HEK293 (cell line): Measurements from ENCODE around the gene TLDC2.

Experiments
- EGR2 ChIP-seq: fragments of 450-650 bp; formaldehyde crosslinking; IDR thresholded peaks from 2 replicates; pipeline ENCODE4 v1.5.1; 2016; ENCODE audit warnings: low read depth, missing biosample characterization, missing genetic modification characterization
- HOXC10 ChIP-seq: sonication (generic); formaldehyde crosslinking; IDR thresholded peaks from 2 replicates; pipeline ENCODE4 v1.8.1; 2023; ENCODE audit warnings: mild to moderate bottlenecking, missing genetic modification reagents
- IKZF3 ChIP-seq: fragments of 450-650 bp; IDR thresholded peaks from 2 replicates; pipeline ENCODE4 v1.5.0; 2018; ENCODE audit warnings: missing biosample characterization, mild to moderate bottlenecking, missing genetic modification characterization, moderate library complexity
- KLF10 ChIP-seq: fragments of 450-650 bp; IDR thresholded peaks from 2 replicates; pipeline ENCODE4 v1.5.1; 2018; ENCODE audit warnings: missing biosample characterization, mild to moderate bottlenecking, missing genetic modification characterization
- MEIS1 ChIP-seq: sonication (generic); formaldehyde crosslinking; IDR thresholded peaks from 2 replicates; pipeline ENCODE4 v1.8.1; 2022; ENCODE audit warnings: missing genetic modification reagents, mild to moderate bottlenecking, borderline replicate concordance
- TCF7L2 ChIP-seq: IDR thresholded peaks from 2 replicates; pipeline ENCODE4 v1.6.1; 2011; ENCODE audit warnings: low read depth, mild to moderate bottlenecking, inconsistent platforms, low read length, moderate library complexity, borderline replicate concordance
- ZBTB10 ChIP-seq: fragments of 450-650 bp; formaldehyde crosslinking; IDR thresholded peaks from 2 replicates; pipeline ENCODE4 v1.5.1; 2016; ENCODE audit warnings: missing biosample characterization, missing genetic modification characterization
- ZFHX2 ChIP-seq: fragments of 450-650 bp; formaldehyde crosslinking; conservative IDR thresholded peaks from 2 replicates; pipeline ENCODE4 v1.5.1; 2016; ENCODE audit warnings: missing biosample characterization, missing genetic modification characterization
- ZNF148 ChIP-seq: fragments of 450-650 bp; formaldehyde crosslinking; IDR thresholded peaks from 2 replicates; pipeline ENCODE4 v1.5.0; 2017; ENCODE audit warnings: missing biosample characterization, missing genetic modification characterization, borderline replicate concordance
- ZNF174 ChIP-seq: fragments of 450-650 bp; formaldehyde crosslinking; IDR thresholded peaks from 2 replicates; pipeline ENCODE4 v1.5.0; 2017; ENCODE audit warnings: missing biosample characterization, mild to moderate bottlenecking, missing genetic modification characterization
- ZNF211 ChIP-seq: fragments of 450-650 bp; formaldehyde crosslinking; IDR thresholded peaks from 2 replicates; pipeline ENCODE4 v1.5.1; 2016; ENCODE audit warnings: low read depth, missing biosample characterization, missing genetic modification characterization
- ZNF280D ChIP-seq: fragments of 450-650 bp; formaldehyde crosslinking; IDR thresholded peaks from 2 replicates; pipeline ENCODE4 v1.5.1; 2016; ENCODE audit warnings: missing biosample characterization, missing genetic modification characterization
- ZNF350 ChIP-seq: fragments of 450-650 bp; formaldehyde crosslinking; IDR thresholded peaks from 2 replicates; pipeline ENCODE4 v1.5.0; 2017; ENCODE audit warnings: missing biosample characterization, mild to moderate bottlenecking, missing genetic modification characterization
- ZNF398 ChIP-seq: fragments of 450-650 bp; formaldehyde crosslinking; IDR thresholded peaks from 2 replicates; pipeline ENCODE4 v1.5.1; 2017; ENCODE audit warnings: missing biosample characterization, missing genetic modification characterization
- ZNF560 ChIP-seq: fragments of 450-650 bp; formaldehyde crosslinking; IDR thresholded peaks from 2 replicates; pipeline ENCODE4 v1.5.1; 2017; ENCODE audit warnings: missing biosample characterization, missing genetic modification characterization, borderline replicate concordance
- ZNF561 ChIP-seq: fragments of 450-650 bp; IDR thresholded peaks from 2 replicates; pipeline ENCODE4 v1.5.1; 2018; ENCODE audit warnings: missing biosample characterization, missing genetic modification characterization, borderline replicate concordance
- ZNF621 ChIP-seq: fragments of 450-650 bp; formaldehyde crosslinking; IDR thresholded peaks from 2 replicates; pipeline ENCODE4 v1.5.1; 2017; ENCODE audit warnings: missing biosample characterization, missing genetic modification characterization
- ZNF658 ChIP-seq: fragments of 450-650 bp; formaldehyde crosslinking; IDR thresholded peaks from 2 replicates; pipeline ENCODE4; 2016; ENCODE audit warnings: missing biosample characterization, missing genetic modification characterization
- ZNF701 ChIP-seq: fragments of 450-650 bp; formaldehyde crosslinking; IDR thresholded peaks from 2 replicates; pipeline ENCODE4 v1.5.1; 2016; ENCODE audit warnings: missing biosample characterization, missing genetic modification characterization
- TF ChIP-seq, protein P1 (sequence below): fragments of 450-650 bp; formaldehyde crosslinking; IDR thresholded peaks from 2 replicates; pipeline ENCODE4 v1.5.1; 2017; ENCODE audit warnings: missing biosample characterization, missing genetic modification characterization
- TF ChIP-seq, protein P2 (sequence below): fragments of 450-650 bp; formaldehyde crosslinking; optimal IDR thresholded peaks from 2 replicates; pipeline ENCODE3; 2016; ENCODE audit warnings: missing biosample characterization, mild to moderate bottlenecking, missing genetic modification characterization
- TF ChIP-seq, protein P3 (sequence below): fragments of 450-650 bp; formaldehyde crosslinking; IDR thresholded peaks from 2 replicates; pipeline ENCODE4 v1.5.1; 2016; ENCODE audit warnings: missing biosample characterization, missing genetic modification characterization, borderline replicate concordance

The TLDC2 gene

DNA sequence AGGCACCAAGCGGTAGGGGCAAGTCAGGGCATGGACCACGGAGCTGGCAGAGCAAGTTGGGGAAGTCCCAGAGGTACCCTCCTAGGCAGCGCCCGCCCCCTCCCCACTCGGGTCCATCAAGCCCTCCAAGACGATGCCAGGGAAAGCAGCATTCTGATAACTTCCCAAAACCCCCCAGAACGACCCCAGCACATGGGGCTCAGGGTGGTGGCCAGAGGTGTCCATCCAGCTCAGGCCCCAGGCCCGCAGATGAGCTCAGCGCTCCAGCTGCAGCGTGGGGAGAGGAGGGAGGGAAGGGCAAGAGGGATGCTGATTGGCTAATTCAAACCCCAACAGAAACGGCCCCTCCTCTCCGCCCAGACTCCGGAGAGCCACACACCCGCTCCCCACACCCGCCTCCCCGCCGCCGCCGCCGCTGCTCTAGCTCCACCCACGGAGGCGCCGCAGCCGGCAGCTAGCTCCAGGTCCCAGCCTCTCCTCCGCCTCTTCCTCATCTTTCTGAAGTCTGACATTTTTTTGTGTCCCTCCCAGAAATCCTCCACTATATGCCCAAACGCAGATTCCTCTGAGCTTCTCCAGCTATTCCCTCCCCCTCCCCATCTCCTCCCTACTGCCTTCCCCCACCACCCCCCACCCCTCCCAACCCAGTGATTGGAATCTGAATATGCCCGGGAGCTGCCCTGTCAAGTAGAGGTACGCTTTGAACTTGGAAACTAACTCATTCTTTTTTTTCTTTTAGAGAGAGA is 40.3 kb upstream of the TLDC2 start (continued):
- TF ChIP-seq, protein P1, sequence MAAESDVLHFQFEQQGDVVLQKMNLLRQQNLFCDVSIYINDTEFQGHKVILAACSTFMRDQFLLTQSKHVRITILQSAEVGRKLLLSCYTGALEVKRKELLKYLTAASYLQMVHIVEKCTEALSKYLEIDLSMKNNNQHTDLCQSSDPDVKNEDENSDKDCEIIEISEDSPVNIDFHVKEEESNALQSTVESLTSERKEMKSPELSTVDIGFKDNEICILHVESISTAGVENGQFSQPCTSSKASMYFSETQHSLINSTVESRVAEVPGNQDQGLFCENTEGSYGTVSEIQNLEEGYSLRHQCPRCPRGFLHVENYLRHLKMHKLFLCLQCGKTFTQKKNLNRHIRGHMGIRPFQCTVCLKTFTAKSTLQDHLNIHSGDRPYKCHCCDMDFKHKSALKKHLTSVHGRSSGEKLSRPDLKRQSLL (tag by site-specific recombination) = peak; percentile 96
- TF ChIP-seq IKZF3 (tag by site-specific recombination) (no peak), ZNF560 (tag by site-specific recombination) (no peak; the same call in 1 of the 2 replicates), ZNF561 (tag by site-specific recombination) (peak; percentile 64), ZBTB10 (tag by site-specific recombination) (0 out of 2 replicates have a peak, but pooled peaks have one; percentile 48), ZNF174 (tag by site-specific recombination) (no peak), ZNF621 (tag by site-specific recombination) (no peak), EGR2 (tag by site-specific recombination) (peak; percentile 87), ZNF280D (tag by site-specific recombination) (no peak), ZNF148 (no peak), ZNF398 (peak; percentile 77; the same call in 1 of the 2 replicates), HOXC10 (no peak), ZNF350 (no peak), KLF10 (tag by site-specific recombination) (peak; percentile 59; the same call in 1 of the 2 replicates), ZNF701 (tag by site-specific recombination) (no peak), ZFHX2 (tag by site-specific recombination) (peak; percentile 83), ZNF211 (tag by site-specific recombination) (no peak), ZNF658 (tag by site-specific recombination) (no peak), MEIS1 (CRISPR knock-in tag) (no peak), TCF7L2 (no peak)
- TF ChIP-seq, protein P2, sequence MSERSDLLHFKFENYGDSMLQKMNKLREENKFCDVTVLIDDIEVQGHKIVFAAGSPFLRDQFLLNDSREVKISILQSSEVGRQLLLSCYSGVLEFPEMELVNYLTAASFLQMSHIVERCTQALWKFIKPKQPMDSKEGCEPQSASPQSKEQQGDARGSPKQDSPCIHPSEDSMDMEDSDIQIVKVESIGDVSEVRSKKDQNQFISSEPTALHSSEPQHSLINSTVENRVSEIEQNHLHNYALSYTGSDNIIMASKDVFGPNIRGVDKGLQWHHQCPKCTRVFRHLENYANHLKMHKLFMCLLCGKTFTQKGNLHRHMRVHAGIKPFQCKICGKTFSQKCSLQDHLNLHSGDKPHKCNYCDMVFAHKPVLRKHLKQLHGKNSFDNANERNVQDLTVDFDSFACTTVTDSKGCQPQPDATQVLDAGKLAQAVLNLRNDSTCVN = no peak
- TF ChIP-seq, protein P3, sequence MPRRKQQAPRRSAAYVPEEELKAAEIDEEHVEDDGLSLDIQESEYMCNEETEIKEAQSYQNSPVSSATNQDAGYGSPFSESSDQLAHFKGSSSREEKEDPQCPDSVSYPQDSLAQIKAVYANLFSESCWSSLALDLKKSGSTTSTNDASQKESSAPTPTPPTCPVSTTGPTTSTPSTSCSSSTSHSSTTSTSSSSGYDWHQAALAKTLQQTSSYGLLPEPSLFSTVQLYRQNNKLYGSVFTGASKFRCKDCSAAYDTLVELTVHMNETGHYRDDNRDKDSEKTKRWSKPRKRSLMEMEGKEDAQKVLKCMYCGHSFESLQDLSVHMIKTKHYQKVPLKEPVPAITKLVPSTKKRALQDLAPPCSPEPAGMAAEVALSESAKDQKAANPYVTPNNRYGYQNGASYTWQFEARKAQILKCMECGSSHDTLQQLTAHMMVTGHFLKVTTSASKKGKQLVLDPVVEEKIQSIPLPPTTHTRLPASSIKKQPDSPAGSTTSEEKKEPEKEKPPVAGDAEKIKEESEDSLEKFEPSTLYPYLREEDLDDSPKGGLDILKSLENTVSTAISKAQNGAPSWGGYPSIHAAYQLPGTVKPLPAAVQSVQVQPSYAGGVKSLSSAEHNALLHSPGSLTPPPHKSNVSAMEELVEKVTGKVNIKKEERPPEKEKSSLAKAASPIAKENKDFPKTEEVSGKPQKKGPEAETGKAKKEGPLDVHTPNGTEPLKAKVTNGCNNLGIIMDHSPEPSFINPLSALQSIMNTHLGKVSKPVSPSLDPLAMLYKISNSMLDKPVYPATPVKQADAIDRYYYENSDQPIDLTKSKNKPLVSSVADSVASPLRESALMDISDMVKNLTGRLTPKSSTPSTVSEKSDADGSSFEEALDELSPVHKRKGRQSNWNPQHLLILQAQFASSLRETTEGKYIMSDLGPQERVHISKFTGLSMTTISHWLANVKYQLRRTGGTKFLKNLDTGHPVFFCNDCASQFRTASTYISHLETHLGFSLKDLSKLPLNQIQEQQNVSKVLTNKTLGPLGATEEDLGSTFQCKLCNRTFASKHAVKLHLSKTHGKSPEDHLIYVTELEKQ = no peak
